ELF-1 (cell line): ENCODE measurements around the gene SERPINA4.
A peak's percentile ranks its signal among the peaks of the same experiment; 100 is the strongest.

ENCODE experiments used
- DNase-seq: peaks from one replicate; pipeline ENCODE4 v3.0.0-alpha.2; 2016; ENCODE audit warnings: low read depth, low spot score

The SERPINA4 gene

DNA sequence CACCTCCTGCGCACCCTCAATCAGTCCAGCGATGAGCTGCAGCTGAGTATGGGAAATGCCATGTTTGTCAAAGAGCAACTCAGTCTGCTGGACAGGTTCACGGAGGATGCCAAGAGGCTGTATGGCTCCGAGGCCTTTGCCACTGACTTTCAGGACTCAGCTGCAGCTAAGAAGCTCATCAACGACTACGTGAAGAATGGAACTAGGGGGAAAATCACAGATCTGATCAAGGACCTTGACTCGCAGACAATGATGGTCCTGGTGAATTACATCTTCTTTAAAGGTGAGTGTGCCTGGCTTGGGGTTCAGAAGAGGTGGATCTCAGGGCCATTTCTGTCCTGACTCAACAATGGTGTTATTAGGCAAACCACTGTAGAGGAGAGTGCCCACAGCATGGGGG, 53.6 kb downstream of the SERPINA4 start:
- DNase-seq: no peak

DNA sequence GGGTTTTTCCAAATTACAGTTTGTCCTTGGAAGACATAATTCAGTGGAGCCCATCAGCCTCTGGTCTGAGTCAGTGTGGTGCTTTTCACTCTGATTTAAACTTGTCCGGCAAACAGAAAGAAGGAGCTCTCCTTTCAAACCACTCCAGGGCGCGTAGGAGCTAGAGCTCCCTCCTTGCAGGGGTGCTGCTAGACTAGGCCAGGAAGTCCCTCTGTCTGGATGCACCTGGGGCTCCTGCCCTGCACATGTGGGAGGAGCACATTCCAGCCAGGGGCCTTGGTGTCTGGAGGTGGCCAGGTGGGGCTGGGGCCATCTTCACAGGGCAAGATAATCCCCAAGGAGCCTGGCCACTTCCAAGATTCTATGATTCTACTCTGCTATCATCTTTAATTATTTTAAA, 54.0 kb downstream of the SERPINA4 start:
- DNase-seq: peak; percentile 5

DNA sequence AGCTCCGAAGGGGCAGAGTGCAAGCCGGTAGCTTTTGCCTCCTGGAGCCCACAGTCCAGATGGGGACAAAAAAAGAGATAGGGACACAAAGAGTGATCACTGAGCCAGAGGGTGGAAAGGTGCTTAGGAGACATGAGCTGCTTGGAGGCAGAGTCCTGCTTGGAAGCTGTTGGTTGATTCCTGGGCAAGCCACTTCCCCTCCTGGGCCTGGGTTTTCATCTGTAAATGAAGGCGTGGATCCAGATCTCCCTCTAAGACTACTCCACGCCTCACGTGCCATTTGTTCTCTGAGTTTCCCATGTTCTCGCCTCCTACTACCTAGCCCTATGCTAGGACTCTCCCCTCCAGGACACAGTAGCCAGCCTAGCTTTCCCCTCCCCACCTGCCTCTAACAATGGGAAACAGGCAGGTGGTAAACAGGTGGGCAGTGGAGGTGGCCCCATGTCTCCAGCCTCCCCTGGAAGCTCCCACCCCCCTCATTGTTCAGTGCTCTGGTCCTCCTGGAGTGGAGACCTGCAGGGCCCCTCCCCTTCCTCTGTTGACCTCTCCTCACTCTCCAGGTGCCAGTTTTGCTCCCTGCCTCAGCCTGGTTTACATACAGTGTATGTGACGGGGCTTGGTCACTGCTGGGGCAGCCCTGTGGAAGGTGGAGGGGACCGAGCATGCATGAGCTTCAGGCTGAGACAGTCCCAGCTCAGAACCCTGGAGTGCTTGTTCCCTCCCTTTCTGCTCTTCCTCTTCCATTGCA, 54.8 kb downstream of the SERPINA4 start:
- no peak for DNase-seq

DNA sequence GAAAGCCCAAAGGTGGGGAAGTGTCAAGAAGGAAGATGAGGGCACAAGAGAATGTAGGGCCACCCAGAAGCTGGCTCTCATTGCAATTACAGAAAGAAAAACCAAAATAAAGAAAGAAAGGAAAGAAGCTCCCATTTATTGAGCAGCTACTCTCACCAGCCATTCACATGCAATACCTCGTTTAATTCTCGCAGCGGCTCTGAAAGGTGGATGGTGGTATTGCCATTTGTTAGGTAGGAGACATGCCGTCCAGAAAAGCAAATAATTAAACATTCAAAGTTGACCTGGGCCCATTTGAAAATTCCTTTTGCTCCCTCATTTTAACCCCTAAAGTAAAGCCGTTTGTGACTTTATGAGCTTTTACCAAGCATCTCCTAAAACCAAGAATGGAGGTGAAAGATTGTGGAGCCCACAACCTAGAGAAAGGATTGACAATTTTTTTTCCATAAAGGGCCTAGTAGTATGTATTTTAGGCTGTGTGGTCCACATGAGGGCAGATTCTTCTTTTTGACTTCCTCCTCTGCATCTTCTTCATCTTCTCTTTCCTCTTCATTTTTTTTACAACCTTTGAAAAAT, 56.2 kb downstream of the SERPINA4 start:
- no peak for DNase-seq

DNA sequence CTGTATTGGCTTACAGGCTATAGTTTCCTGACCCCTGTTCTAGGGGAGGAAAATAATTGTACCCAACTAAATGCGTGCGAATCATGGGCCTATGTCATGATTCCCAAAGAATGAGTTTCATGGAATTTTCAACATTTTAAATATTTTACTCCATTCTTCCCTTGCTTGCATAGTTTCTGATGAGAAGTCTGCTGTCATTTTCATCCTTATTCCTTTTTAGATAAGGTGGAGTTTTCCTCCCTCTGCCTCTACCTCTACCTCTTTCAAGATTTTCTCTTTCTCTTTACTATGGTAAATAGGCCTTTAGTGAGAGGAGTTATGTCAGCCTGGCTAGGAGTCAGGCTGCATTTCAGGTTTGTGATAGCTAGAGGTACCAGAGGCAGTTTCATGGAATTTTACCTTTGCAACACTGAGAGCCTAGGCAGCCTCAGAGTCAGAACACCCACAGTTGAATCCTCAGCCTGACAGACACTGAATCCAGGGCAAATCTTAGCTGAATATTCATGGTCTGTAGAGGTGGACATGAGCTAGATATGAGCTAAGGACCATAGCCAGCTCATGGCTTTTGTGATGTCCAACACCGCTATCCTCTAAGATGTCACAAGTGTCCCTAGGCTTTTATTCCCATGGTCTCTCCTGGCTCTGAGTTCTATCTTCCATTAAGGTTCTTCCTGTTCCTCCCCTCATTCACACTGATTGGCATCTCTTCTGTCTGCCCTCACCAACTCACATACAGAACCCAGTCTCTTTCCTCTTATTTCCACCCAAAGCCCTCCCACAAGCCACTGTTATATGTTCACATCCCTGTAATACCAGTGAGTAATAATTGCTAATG, 57.0 kb downstream of the SERPINA4 start:
- DNase-seq: no peak

DNA sequence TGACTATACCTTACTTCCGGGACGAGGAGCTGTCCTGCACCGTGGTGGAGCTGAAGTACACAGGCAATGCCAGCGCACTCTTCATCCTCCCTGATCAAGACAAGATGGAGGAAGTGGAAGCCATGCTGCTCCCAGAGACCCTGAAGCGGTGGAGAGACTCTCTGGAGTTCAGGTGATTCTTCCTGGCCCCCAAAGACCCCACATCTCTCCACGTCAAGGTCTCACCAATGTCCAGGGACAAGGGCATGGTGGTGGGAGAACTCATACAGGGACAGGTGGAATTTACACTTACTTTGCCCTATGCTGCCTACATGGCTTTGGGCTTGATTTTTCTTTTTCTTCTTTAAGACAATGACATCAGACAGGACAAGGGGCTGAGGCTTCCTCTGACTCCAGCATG, 58.1 kb downstream of the SERPINA4 start:
- DNase-seq: no peak
